Esophagus muscularis mucosa (tissue), 3 donors: ENCODE results near the gene SORCS2.

Source experiments
- POLR2A ChIP-seq: fragments of 450-650 bp; IDR thresholded peaks from one replicate; pipeline ENCODE4 v1.6.1; 2017; ENCODE audit warnings: antibody characterized with exemption, moderate library complexity, mild to moderate bottlenecking, low read depth
- TF ChIP-seq, protein P1 (sequence below), 3 experiments: fragments of 200-600 bp in 2 of 3; fragments of 450-650 bp in 1 of 3; sonication (generic) in 2 of 3; IDR thresholded peaks; one replicate each; pipeline ENCODE4 v1.5.1; 2017 to 2019; ENCODE audit warnings: antibody characterized with exemption in 3 of 3, mild to moderate bottlenecking in 2 of 3, moderate library complexity in 1 of 3

DNA sequence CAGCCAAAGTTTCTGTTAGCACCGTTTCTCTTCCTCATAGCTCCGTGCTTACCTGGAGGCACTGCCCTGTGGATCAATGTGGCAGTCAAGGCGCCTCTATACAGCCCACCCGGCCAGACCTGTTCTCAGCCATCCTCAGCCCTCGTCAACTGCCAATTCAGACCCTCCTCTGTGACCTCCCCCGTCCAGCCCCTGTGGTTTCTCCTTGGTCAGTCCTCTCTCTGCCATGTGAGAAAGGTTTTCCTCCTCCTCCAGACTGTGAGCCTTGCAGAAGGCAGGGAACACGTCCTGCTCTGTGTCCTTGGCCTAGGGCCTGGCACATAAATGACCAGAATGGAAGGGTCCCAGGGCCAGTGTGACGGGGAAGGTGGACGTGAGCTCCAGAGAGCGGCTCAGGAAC is 417.0 kb downstream of the SORCS2 start:
- TF ChIP-seq, protein P1, sequence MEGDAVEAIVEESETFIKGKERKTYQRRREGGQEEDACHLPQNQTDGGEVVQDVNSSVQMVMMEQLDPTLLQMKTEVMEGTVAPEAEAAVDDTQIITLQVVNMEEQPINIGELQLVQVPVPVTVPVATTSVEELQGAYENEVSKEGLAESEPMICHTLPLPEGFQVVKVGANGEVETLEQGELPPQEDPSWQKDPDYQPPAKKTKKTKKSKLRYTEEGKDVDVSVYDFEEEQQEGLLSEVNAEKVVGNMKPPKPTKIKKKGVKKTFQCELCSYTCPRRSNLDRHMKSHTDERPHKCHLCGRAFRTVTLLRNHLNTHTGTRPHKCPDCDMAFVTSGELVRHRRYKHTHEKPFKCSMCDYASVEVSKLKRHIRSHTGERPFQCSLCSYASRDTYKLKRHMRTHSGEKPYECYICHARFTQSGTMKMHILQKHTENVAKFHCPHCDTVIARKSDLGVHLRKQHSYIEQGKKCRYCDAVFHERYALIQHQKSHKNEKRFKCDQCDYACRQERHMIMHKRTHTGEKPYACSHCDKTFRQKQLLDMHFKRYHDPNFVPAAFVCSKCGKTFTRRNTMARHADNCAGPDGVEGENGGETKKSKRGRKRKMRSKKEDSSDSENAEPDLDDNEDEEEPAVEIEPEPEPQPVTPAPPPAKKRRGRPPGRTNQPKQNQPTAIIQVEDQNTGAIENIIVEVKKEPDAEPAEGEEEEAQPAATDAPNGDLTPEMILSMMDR (IDR thresholded peaks at IDR 0.05), result no peak
- TF ChIP-seq POLR2A, result no peak
